GM06990 (cell line): ENCODE data around the gene FREY1.

Experiments used
- DNase-seq: peaks from one replicate; pipeline ENCODE4 v3.0.0-alpha.2; 2011; ENCODE audit not compliant: insufficient read length; ENCODE audit errors: extremely low read depth
- H3K27me3 ChIP-seq: replicated peaks from 2 replicates; pipeline ENCODE4 v1.6.0; 2011; ENCODE audit warnings: low read length; ENCODE audit not compliant: control insufficient read depth, insufficient read depth
- H3K36me3 ChIP-seq: 2 replicates; pipeline ENCODE4 v1.5.1; 2011; ENCODE audit warnings: low read length; ENCODE audit not compliant: control insufficient read depth, insufficient read depth
- H3K4me3 ChIP-seq: replicated peaks from 2 replicates; pipeline ENCODE4 v1.5.1; 2011; ENCODE audit warnings: low read depth, mild to moderate bottlenecking, control low read depth, low read length
- CTCF ChIP-seq: IDR thresholded peaks from 2 replicates; pipeline ENCODE4 v1.5.1; 2011; ENCODE audit warnings: low read length, control low read depth, mild to moderate bottlenecking, inconsistent platforms; ENCODE audit not compliant: insufficient read depth, poor library complexity, severe bottlenecking

The FREY1 gene

GRCh38 chr11:45889966-45890365 lies 17.1 kb downstream of the FREY1 start:
- Histone ChIP-seq H3K4me3 (no peak overlapping the region), H3K27me3 (no peaks in the 10 kb centered on the region; the same call in 1 of the 2 replicates), H3K36me3 (no peaks in the 10 kb centered on the region)
- no peak for DNase-seq
- no peak for TF ChIP-seq CTCF

GRCh38 chr11:45889555-45889954 lies 17.5 kb downstream of the FREY1 start:
- Histone ChIP-seq H3K4me3 (no peak overlapping the region), H3K27me3 (no peaks in the 10 kb centered on the region; the same call in 1 of the 2 replicates), H3K36me3 (no peaks in the 10 kb centered on the region)
- DNase-seq, result no peak
- no peak for TF ChIP-seq CTCF

- no peaks in the 10 kb centered on the region; the same call in 1 of the 2 replicates for H3K36me3 ChIP-seq
- DNase-seq, result no peak
- H3K27me3 ChIP-seq, result no peaks in the 10 kb centered on the region
- no peak for TF ChIP-seq CTCF
- no peak overlapping the region for H3K4me3 ChIP-seq
Observed at GRCh38 chr11:45887587-45887986, 19.5 kb downstream of the FREY1 start.

GRCh38 chr11:45886816-45887520 lies 20.1 kb downstream of the FREY1 start:
- Histone ChIP-seq H3K4me3 (no peak overlapping the region), H3K36me3 (no peaks in the 10 kb centered on the region; the same call in 1 of the 2 replicates), H3K27me3 (no peaks in the 10 kb centered on the region)
- DNase-seq, result no peak
- TF ChIP-seq CTCF, result no peak

GRCh38 chr11:45885921-45886721 lies 20.9 kb downstream of the FREY1 start:
- H3K4me3 ChIP-seq, result no peak overlapping the region; the same call in 1 of the 2 replicates
- H3K27me3 ChIP-seq, result no peaks in the 10 kb centered on the region
- peaks cover 1% of the 10 kb centered on the region for H3K36me3 ChIP-seq
- no peak for DNase-seq
- no peak for TF ChIP-seq CTCF
